Measurements from ENCODE around the gene NAGLU. TPM values are rescaled to one million over a fixed set of nuclear protein-coding genes. Genes with fewer than 3 reads are reported as not detected.

The NAGLU gene
- polyA plus RNA-seq, 1 donor (not counting 4 experiments of a cell fraction or from before 2014, with no cell fraction given) = 6.9 TPM

DNA sequence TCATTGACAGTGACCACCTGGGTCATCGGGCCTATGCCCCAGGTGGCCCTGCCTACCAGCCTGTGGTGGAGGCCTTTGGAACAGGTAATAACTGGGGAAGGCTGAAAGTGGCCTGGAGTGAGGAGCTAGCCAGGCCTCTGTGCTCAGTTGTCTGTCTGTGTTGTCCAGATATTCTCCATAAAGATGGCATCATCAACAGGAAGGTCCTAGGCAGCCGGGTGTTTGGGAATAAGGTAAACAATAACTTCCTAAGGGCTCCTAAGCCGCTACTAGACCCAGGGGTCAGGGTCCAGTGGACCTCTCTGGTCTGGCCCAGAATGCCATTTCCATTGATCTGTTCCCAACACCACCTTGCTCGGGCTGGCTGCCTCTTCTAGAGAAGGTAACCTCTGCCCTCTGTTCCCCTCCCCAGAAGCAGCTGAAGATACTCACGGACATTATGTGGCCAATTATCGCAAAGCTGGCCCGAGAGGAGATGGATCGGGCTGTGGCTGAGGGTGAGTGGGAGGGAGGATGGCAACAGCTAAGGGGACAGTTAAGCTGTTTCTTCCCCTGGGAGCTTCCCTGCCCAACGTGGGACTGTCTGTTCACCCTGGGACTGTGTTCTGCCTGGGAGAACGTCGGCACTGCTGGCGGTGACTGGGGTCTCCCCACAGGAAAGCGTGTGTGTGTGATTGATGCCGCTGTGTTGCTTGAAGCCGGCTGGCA is 28.9 kb downstream of the NAGLU start:
- Histone ChIP-seq H3K9me1 (ENCODE audit: control insufficient read depth, extremely low read depth, insufficient read depth, low read length) (no peaks in the 10 kb centered on the region), H3K27ac (ENCODE audit: control insufficient read depth, insufficient read depth, low read length) (no peak overlapping the region), H3K4me3 (ENCODE audit: control insufficient read depth in 2 of 3, extremely low read depth in 1 of 3, insufficient read depth in 2 of 3, low read depth in 1 of 3, low read length in 3 of 3) (no peak overlapping the region), H4K20me1 (ENCODE audit: control insufficient read depth, extremely low read depth, insufficient read depth, low read length) (no peaks in the 10 kb centered on the region), H3K36me3 (ENCODE audit: control insufficient read depth in 2 of 2, extremely low read depth in 1 of 2, insufficient read depth in 2 of 2, low read length in 2 of 2) (peaks cover 23 to 46% of the 10 kb centered on the region in 2 experiments), H3K4me2 (ENCODE audit: control insufficient read depth, extremely low read depth, insufficient read depth, low read depth, low read length) (no peak overlapping the region), H3K4me1 (ENCODE audit: control insufficient read depth, extremely low read depth, insufficient read depth, low read length) (peaks cover 31% of the 10 kb centered on the region), H3K9me3 (ENCODE audit: control insufficient read depth, low read depth, low read length) (no peaks in the 10 kb centered on the region), H3K9ac (ENCODE audit: control insufficient read depth, extremely low read depth, insufficient read depth, low read length) (no peak overlapping the region), H2AFZ (ENCODE audit: control insufficient read depth, low read length) (no peak overlapping the region), H3K79me2 (ENCODE audit: control insufficient read depth, insufficient read depth, low read length) (peaks cover 45% of the 10 kb centered on the region), H3K27me3 (ENCODE audit: control insufficient read depth, extremely low read depth, insufficient read depth, low read length) (no peaks in the 10 kb centered on the region)
- no peak for DNase-seq (ENCODE audit: low read depth, low spot score)
- dilution Hi-C loops (cut with MboI; ENCODE audit: extremely low pct_ligation_motif_present, low sequenced_read_pairs) = no loop called here
- FAIRE-seq = no peak
- no peak for TF ChIP-seq EZH2 (IDR thresholded peaks at IDR 0.05; ENCODE audit: low read length)
- TF ChIP-seq, protein P1, sequence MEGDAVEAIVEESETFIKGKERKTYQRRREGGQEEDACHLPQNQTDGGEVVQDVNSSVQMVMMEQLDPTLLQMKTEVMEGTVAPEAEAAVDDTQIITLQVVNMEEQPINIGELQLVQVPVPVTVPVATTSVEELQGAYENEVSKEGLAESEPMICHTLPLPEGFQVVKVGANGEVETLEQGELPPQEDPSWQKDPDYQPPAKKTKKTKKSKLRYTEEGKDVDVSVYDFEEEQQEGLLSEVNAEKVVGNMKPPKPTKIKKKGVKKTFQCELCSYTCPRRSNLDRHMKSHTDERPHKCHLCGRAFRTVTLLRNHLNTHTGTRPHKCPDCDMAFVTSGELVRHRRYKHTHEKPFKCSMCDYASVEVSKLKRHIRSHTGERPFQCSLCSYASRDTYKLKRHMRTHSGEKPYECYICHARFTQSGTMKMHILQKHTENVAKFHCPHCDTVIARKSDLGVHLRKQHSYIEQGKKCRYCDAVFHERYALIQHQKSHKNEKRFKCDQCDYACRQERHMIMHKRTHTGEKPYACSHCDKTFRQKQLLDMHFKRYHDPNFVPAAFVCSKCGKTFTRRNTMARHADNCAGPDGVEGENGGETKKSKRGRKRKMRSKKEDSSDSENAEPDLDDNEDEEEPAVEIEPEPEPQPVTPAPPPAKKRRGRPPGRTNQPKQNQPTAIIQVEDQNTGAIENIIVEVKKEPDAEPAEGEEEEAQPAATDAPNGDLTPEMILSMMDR (optimal IDR thresholded peaks at IDR 0.05 in 1 of 3, IDR thresholded peaks at IDR 0.05 in 1 of 3, conservative IDR thresholded peaks at IDR 0.05 in 1 of 3; ENCODE audit: extremely low read depth in 1 of 3, insufficient read depth in 2 of 3, low read length in 3 of 3) = no peak

DNA sequence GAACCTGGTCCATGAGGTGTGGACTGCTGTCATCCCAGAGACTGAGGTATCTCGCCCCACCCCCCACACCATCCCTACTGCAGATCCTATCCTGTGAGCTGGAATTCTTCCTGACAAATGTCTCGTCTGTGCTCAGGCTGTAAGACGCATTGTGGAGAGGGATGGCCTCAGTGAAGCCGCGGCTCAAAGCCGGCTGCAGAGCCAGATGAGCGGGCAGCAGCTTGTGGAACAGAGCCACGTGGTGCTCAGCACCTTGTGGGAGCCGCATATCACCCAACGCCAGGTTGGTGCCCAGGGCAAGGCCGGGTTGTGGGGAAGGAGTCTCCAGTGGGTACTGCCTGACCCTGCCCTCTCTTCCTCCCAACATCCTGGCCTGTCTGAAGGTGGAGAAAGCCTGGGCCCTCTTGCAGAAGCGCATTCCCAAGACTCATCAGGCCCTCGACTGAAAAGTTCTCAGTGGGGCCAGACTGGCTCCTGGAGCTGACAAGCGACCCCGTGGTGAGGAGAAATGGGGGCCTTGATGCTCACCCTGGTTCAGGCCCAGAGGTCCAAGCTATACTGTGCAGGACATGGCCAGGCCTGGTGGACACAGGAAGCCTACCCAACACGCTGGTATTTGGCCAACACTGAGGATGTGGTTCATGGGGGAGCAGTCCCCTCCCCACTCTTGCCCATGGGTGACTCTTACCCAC is 29.6 kb downstream of the NAGLU start:
- peaks cover 48% of the 10 kb centered on the region for H3K79me2 ChIP-seq (ENCODE audit: control insufficient read depth, insufficient read depth, low read length)
- H3K27ac ChIP-seq (ENCODE audit: control insufficient read depth, insufficient read depth, low read length) = no peak overlapping the region
- H3K36me3 ChIP-seq (ENCODE audit: control insufficient read depth in 2 of 2, extremely low read depth in 1 of 2, insufficient read depth in 2 of 2, low read length in 2 of 2) = peaks cover 27 to 50% of the 10 kb centered on the region in 2 experiments
- no peak overlapping the region for H3K4me2 ChIP-seq (ENCODE audit: control insufficient read depth, extremely low read depth, insufficient read depth, low read depth, low read length)
- dilution Hi-C loops (cut with MboI; ENCODE audit: extremely low pct_ligation_motif_present, low sequenced_read_pairs) = no loop called here
- H4K20me1 ChIP-seq (ENCODE audit: control insufficient read depth, extremely low read depth, insufficient read depth, low read length) = no peaks in the 10 kb centered on the region
- H3K27me3 ChIP-seq (ENCODE audit: control insufficient read depth, extremely low read depth, insufficient read depth, low read length) = no peaks in the 10 kb centered on the region
- no peak for DNase-seq (ENCODE audit: low read depth, low spot score)
- H3K9ac ChIP-seq (ENCODE audit: control insufficient read depth, extremely low read depth, insufficient read depth, low read length) = no peak overlapping the region
- peaks cover 31% of the 10 kb centered on the region for H3K4me1 ChIP-seq (ENCODE audit: control insufficient read depth, extremely low read depth, insufficient read depth, low read length)
- TF ChIP-seq EZH2 (IDR thresholded peaks at IDR 0.05; ENCODE audit: low read length) = no peak
- no peaks in the 10 kb centered on the region for H3K9me1 ChIP-seq (ENCODE audit: control insufficient read depth, extremely low read depth, insufficient read depth, low read length)
- FAIRE-seq = no peak
- no peak overlapping the region for H3K4me3 ChIP-seq (ENCODE audit: control insufficient read depth in 2 of 3, extremely low read depth in 1 of 3, insufficient read depth in 2 of 3, low read depth in 1 of 3, low read length in 3 of 3)
- H3K9me3 ChIP-seq (ENCODE audit: control insufficient read depth, low read depth, low read length) = no peaks in the 10 kb centered on the region
- H2AFZ ChIP-seq (ENCODE audit: control insufficient read depth, low read length) = no peak overlapping the region

All from keratinocyte (primary cell).